ENCODE results near the gene PPP1R14B.

DNA sequence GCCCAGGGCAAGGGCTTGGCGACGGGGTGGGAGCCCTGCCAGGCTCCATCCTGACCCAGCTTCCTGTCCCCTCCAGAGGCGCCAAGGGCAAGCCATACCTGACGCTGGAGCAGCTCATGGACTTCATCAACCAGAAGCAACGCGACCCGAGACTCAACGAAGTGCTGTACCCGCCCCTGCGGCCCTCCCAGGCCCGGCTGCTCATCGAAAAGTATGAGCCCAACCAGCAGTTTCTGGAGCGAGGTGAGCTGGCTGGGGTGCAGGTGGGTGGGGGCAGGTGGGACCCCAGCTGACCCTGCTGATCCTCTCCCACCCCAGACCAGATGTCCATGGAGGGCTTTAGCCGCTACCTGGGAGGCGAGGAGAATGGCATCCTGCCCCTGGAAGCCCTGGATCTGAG lies 9.6 kb upstream of the PPP1R14B start:
- TF ChIP-seq, protein P1, sequence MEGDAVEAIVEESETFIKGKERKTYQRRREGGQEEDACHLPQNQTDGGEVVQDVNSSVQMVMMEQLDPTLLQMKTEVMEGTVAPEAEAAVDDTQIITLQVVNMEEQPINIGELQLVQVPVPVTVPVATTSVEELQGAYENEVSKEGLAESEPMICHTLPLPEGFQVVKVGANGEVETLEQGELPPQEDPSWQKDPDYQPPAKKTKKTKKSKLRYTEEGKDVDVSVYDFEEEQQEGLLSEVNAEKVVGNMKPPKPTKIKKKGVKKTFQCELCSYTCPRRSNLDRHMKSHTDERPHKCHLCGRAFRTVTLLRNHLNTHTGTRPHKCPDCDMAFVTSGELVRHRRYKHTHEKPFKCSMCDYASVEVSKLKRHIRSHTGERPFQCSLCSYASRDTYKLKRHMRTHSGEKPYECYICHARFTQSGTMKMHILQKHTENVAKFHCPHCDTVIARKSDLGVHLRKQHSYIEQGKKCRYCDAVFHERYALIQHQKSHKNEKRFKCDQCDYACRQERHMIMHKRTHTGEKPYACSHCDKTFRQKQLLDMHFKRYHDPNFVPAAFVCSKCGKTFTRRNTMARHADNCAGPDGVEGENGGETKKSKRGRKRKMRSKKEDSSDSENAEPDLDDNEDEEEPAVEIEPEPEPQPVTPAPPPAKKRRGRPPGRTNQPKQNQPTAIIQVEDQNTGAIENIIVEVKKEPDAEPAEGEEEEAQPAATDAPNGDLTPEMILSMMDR (IDR thresholded peaks at IDR 0.05; ENCODE audit: extremely low read depth in 1 of 2, insufficient read depth in 1 of 2, low read depth in 1 of 2, low read length in 2 of 2), result no peak
- no peak for TF ChIP-seq POLR2AphosphoS5 (IDR thresholded peaks at IDR 0.05; ENCODE audit: insufficient read depth, low read depth, low read length)
